Ammon's horn (tissue), 1 donor: ENCODE results near the gene TES.

Experiments used
- DNase-seq: peaks from one replicate; pipeline ENCODE4 v3.0.0-alpha.2; 2016; ENCODE audit warnings: low spot score

TES gene

DNA sequence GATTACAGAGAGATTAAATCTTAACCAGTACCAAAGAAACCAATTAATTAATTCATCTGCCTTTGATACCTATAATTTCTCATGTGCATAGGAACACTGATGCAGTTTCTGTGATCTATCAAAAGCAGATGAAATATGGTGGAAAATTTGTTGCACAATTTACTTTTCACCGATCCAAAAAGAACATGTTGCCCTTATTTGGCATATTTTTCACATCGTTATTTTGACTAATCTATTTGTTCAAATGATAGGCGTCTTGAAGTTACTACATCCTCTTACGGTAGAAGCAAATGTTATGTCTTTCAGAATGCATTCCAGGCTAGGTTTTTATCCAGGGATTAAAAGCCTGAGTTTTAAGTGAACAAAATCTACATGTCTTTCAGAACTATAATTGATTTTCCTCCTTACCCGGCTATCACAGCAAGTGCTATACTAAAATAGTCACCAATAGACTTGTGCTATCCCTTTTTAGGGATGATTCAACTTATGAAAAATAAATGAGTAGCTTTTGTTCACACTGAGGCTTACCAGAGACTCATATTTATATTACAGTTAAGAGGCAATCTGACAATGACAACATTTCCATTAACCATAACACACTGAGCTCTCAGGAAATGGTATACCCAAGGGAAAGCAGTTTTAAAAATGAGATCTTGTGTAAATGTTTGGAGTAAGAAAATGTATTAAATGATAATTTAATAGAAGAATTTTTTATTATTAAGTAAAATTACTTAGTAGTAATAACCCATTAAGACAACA, 16.8 kb upstream of the TES start:
- no peak for DNase-seq

DNA sequence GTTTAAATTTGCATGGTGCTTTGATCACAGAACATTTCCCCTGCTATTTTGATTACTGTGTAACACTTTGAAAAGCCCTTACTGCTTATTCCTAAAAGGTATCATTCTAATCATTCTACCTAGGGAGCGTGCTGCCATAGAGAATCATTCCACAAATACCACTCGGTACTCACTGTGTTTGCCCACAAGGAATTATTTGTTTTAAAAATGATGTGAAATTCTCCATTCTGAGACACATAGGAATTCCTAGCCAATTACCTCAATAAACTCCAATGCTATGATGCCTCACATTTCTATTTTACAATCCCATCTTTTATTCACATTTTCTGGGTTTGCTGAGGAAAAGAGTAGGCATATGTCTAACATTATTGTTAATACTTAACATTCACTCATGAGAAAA, 16.2 kb upstream of the TES start:
- DNase-seq = no peak

DNA sequence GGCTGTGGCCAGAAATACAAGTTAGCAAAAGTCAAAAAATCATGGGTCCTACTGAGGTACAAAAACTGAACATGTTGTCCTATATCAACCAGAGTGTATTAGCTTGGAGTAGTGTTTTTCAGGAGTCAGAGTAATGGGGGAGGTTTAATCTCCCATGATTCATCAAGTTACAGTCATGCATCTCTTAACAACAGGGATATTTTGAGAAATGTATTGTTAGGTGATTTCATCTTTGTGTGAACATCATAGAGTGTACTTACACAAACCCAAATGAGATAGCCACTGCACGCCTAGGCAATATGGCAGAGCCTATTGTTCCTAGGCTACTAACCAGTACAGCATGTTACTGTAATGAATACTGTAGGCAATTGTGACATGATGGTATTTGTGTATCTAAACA, 14.9 kb upstream of the TES start:
- no peak for DNase-seq

DNA sequence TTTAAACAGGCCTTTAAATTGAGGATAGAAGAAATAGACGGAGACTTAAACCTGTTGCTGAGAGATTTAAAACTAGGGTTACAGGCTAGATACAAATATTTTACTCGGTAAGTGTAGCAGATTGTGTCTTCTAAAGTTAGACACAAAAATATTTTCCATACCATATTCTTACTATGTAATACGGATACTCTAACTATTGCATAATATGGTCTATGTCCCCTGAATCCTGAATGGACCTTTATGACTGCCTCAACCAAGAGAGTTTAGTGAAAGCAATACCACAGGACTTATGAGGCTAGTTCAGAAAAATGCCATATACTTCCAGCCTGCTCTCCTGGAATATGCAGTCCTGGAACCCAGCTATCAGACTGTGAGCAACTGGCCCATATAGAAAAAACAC, 13.4 kb upstream of the TES start:
- DNase-seq = no peak

DNA sequence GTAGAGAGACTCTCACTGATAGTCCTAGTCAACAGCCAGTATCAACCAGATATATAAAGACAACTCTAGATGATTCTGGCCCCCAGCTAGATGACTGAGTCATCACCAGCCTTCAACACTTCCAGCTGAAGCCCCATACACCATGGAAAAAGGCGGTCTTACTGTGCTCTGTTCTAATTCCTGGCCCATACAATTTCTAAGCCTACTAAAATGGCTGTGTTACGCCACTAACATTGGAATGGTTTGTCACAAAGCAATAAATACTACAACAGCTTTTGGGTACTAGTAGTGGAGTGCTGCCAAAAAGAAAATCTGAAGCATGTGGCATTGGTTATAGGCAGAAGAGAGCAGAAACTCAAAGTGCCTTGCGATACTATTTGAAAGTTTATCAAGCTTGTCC, 13.0 kb upstream of the TES start:
- DNase-seq = no peak

DNA sequence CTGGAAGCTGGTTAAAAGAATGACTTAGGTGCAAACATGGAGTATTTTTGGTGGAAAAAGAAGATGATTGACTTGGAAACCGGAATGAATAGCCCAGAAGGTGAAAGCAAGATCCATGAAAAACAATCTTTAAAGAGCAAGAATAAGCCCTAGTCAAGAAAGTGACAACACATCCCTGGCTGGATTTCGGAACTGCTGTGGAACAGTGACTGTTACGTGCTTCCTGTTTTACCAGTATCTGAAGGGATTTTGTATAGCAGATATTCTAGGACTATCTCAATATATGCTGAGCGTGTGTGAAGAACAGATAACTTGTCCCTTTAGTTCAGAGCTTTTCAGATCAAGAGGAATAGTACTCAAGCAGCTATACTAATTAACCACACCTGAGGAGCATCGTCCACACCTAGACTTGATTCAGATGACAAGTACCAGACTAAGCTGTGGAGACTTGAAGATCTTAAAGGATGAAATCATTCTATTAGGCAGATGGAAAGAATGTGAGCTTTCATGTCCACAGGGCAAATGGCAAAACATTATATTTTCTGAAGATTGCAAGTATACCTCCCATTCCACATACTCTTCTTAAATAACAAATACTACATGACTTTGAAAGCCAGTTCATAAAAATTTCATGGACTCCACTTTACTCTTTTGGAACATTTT, 11.5 kb upstream of the TES start:
- DNase-seq = no peak

DNA sequence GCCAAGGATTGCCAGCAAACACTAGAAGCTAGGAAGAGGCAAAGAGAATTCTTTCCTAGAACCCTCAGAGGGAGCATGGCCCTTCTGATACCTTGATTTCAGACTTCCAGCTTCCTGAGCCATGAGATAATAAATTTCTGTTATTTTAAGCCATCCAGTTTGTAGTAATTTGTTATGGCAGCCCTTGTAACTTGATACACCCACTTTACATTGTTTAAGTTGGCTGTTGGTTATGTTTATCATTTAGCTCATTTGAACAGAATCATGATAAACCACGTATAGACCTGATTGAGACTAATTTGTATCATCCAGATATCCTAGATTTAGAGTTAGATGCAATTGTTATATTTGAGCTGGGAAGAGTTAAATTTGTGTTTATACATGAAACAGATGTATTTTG, 9.4 kb upstream of the TES start:
- no peak for DNase-seq

DNA sequence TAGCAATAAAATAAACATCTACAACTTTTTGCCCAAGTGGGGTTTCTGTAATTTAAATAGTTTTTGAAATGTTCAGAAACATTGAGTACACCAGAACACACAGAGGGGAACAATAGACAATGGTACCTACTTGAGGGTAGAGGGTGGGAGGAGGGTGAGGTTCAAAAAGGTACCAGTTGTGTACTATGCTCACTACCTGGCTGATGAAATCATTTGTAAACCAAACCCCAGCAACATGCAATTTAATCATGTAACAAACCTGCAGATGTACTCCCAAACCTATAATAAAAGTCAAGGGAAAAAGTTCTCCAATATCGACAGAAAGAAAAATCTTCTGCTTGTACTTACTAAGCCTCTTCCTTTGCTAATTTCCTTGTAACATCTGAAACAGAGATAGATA, 4.2 kb upstream of the TES start:
- DNase-seq = no peak

DNA sequence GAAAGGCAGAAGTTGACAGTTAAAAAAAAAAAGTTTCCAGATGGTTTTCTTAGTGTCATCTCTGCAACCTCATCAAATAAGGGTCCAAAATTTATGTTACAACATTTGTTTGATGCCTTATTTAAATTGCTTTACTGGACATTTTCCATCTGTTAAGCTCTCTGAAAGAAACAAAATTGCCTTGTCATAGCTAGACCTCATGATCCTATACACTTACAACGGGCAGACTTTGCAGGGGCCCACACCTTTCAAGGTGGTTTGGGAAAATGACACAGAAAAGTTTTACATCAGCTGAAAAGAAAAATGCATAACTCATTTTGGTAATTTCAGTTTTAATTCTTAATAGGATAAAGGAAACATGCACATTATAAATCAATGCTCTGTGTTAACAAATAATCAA, 1.4 kb upstream of the TES start:
- no peak for DNase-seq

DNA sequence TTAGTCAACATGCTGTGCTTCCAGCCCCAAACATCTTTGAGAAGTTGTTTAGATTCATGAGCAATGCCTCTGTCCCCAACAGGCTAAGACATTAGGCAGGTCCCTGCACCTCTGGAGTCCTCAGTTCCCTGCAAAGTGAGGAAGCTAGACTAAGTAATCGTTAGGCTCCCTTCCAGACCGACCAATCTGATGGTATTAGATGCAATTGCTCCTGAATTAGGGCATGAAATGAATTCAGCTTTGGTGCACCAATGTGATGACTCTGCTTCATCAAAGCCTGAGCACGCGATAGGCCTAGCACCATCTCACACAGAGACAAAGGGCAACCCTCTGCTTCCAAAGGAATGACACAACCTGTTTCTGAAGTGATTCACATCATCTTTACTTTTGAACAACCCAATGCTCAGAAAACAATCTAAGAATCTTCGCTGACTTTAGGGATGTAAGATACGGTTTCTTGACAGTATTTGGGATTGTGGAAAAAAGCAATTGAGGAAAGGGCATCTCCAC, 723 bp upstream of the TES start:
- DNase-seq = no peak

DNA sequence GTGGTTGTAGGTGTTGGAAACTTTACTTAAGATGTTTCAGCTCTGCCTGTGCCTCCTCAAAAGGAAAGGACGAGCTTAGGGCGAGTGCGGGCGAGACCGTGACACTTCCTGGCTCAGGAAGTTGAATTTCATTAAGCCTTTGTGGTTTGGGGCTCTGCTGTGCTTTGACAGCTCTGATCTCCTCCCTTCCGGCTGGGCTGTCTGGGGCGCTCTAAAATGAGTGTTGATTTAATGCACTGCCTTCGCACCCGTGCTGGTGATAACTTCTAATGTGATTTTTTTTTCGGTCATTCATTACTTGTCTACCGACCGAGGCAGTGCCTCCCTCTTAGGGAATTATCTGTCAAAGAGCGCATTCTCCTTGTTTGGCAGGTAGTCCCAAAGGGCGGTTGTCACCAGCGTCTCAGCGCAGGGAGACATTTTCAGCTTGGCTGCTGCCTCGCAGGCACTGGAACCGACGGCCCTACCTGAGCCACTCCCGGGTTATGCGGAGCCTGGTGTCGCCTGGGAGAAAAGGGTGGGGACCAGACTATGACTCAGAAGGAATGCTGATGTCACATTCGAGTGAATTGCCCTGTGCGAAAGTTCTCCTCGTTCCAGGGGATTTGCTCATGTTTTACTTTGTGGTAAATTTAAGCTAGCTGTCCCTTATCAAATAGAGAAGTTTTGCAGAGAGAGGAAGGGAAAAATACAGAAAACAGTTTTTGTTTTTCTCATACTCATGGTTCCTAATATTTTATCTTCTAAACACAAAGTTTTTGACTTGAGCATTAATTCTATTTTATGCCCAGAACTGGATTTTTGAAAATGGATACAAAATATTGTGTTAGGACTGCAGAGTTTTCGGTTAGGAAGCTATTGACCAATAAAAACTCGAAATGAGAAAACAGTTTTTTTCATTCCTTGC, 920 bp downstream of the TES start:
- peak; percentile 11 for DNase-seq

DNA sequence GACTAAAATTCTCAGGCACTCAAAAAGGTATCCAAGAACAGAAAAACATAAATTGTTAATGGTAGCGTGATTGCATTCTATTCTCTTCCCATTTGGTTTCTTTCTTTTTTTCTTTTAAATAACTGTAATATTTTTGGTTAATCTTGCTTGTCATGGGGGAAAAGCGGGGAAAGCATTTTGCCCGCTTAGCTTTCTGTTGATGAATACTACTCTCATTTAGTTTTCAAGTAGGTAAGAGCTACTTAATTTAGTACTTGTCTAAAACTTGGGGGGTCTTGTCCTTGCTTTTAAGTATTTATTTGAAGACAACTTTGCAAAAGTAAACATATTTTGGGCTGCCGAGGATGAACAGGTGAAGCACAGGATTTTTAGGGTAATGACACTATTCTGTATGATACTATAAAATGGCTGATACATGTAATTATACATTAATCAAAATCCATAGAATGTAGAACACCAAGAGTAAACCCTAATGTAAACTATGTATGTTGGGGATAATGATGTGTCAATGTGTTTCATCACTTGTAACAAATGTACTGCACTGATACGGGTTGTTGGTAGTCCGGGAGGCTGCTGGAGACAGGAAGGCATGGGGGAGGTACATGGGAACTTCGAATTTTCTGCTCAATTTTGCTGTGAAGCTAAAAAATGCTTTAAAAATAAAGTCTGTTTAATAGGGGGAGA, 1.7 kb downstream of the TES start:
- no peak for DNase-seq

DNA sequence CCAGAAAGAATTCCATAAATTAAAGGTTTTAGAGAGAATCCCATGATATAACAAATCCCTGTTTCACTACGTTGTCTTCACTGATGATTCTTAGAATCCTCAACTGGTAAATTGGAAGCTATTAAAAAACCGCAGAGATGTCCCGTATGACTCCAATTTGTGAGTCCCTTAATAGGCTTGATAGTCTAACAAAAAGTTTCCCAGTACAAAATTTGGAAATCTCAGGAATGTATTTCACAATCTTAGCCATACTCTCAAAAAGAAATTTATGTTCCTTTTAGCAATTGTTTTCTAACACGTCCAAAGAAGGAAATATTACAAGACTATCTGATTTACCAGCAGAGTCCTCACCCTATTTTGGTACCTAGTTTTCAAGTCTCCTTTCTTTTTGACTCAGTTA, 2.5 kb downstream of the TES start:
- DNase-seq = no peak

DNA sequence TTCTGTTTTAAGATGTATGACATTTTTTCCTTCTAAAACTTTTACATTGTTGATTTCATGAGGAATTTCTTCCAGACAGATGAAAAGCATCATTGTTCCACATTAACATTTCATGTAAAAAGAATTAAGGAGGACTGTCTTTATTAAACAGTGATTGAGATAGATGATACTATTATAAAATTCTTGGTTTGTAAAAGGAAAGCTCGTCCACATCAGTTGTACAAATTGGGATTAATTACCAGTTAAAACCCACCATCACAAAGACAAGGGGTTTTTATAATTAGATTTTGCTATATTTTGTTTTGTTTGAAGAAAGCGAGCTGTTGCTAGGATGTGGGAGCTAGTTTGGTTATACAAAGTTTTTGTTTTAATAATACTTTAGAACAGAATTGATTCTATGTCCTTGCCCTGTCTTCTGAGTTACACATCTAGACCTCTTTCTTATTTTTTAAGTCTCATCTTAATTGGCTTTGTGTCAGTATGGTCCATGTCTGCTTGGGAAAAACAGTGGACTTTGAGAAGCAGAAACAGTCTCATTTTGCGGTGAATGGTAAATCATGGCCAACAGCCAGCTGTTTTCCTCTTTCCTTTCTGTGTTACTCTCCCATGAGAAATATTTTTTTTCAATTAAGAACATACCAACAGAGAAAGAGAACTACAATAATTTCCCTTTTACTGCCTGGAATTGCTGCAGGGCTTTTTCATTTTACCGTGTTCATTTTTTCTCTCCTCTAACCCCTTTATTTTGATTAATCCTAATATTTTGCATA, 3.2 kb downstream of the TES start:
- DNase-seq = no peak

DNA sequence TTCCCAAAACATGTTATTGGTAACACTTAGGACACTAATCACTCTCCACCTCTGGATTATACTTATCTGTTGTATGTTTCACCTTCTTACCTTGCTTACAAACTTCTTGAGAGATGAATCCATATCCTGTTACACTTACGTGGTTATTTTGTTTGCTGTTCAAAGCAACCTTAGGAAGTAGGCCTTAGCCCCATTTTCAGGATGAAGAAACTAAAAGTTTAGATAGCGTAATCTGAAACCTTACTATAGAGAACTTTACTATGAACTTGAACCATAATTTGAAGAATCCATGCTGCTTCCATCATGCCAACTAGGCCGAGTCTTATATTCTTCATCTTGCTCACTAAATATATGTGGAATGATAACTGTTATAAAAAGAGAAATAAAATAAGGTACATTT, 4.6 kb downstream of the TES start:
- DNase-seq = no peak

DNA sequence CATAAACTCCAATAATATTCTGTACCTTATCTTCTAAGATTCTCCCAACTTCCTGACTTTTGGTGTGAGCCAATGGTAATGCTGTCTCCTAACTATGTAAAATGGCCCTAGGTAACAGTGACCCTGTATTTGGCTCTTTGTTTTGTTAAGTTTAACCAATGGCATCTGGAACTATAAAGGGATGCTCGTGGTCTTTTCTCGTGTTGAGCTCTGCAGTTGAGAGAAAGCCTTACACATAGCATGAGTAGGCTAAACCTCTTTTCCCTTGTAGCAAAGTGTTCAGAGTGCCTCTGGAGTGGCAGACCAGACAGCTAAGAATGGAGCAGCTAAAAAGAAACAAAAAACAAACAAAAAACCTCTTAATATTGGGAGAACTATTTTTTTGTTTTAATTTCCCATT, 5.2 kb downstream of the TES start:
- DNase-seq = no peak

DNA sequence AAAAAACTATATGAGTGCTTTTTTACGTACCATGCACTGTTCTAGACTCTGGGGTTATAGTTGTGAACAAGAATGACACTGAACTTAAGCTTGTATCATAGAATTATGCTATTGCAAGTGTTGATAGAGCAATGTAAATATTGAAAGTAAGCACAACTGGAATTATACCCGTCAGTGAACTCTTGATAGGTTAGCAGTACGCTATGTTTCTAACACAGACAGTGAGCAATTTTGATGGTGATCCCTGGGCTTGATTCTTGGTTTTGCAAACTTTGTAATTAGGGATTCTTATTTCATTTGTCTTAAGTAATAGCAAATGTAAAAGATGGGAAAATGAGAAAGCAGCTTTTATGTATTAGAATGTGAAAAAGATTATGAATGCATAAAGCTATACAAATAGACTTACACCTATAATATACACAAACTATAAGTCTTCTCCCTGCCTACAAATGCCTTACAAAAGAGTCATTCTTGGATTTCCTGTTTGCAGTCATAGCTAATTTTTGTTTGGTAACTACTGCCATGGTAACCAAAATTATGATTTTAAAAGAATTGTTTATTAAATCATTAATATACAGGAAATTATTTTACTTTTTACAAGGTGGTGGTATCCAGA, 6.7 kb downstream of the TES start:
- DNase-seq = no peak

DNA sequence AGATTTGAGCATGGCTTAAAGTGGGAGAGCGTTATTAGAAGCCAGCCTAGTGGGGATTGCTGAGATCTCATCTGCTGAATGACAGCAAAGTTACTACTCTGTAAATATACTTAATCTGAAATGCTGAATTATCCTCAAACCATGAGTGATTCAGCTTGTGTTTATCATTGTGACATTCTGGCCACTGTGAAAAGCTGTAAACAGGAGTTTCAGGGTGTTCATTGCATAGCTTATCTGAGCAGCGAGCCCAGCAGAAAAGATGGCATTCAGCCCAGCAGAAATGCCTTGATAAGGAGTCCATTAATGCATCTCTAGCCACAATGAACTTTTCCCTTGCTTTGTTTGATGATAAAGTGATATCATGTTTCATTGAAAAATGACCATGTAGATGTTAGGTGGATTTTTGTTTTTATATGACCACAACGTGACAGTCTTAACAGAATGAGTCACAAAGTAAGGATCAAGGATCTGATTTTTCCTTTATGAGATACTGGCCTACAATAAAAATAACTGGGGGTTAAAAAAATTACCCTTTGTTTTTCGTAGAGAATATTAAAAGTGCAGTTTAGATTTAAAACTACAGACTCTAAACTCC, 7.8 kb downstream of the TES start:
- no peak for DNase-seq

DNA sequence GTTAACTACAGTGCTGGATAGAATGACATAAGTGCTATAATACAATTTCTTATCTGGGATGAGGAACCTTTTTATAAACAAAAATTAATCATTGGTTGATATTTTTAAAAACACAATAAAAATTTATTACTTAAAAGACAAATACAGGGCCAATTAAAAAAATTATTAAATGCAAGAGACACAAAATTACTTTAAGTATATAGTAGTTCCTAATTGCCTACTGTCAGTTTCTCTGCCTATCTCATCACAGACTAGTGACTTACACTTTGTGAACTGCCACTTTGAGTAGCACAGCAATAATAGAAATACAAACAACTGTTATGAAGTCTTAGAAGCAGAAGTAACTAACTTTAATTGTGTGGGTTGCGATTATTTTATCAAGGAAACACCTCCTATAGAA, 8.4 kb downstream of the TES start:
- no peak for DNase-seq

DNA sequence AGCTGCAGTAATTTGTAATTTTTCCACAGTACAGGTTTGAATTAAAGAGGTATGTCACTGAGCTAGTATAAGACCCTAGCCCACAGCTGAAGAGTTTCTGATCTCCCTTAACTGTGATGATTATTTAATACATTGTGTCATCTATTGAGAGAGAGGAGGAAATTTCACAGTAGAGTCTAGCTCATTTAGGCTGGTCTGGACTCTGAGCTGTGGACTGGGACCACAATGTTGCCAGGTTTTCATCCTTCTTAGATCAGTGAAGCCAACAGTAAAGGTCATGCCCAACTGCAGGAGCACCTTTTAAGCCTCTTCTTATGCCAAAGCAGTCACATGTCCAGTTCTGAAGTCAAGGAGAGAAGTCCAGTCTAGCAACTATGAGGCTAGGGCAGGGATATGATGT, 8.9 kb downstream of the TES start:
- no peak for DNase-seq

DNA sequence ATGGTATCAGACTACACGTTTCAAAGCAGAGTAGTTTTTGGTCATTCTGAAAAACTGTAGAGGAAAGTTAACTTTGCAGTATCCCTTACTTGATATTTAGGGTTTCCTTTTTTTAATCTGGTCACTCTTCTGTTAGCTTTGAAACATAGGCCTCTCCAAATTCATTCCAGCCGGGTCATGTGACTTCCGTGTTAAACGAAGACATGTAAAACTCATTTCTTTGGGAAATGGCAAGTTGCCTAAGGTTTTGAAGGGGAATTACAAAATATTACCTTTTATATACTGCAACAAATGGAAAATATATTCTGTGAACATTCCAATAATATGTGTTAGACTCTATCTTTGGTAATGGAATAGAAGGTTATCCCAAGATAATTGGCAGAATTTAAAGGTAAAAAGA, 9.5 kb downstream of the TES start:
- no peak for DNase-seq
